Karpas-422 (cell line): Measurements from ENCODE around the gene ATP9A. TPM values are rescaled to one million over a fixed set of nuclear protein-coding genes. Genes with fewer than 3 reads are reported as not detected.
"Not testable (repeated sequence)": the region's sequence is repeated elsewhere in the genome, so short reads cannot be mapped to it uniquely, and the experiment has no call there.

Experiments used
- DNase-seq: peaks from one replicate; pipeline ENCODE4 v3.0.0-alpha.2; 2015
- H2AFZ ChIP-seq: fragments of 200-600 bp; sonication (generic); 2 replicates; pipeline ENCODE4 v1.6.1; 2014; ENCODE audit warnings: antibody characterized with exemption, low read length, mixed read lengths
- H3K27ac ChIP-seq: fragments of 200-600 bp; sonication (generic); 2 replicates; pipeline ENCODE4 v1.5.1; 2014; ENCODE audit warnings: mild to moderate bottlenecking, low read length, moderate library complexity
- H3K27me3 ChIP-seq: fragments of 200-600 bp; sonication (generic); 2 replicates; pipeline ENCODE4 v1.6.1; 2014; ENCODE audit warnings: low read length, mixed read lengths
- H3K36me3 ChIP-seq: fragments of 200-600 bp; sonication (generic); 2 replicates; pipeline ENCODE4 v1.6.1; 2014; ENCODE audit warnings: low read length, mixed read lengths; ENCODE audit not compliant: insufficient read depth
- H3K4me1 ChIP-seq: fragments of 200-600 bp; sonication (generic); 2 replicates; pipeline ENCODE4 v1.6.1; 2014; ENCODE audit warnings: mild to moderate bottlenecking, low read length, mixed read lengths
- H3K4me2 ChIP-seq: fragments of 200-600 bp; sonication (generic); 2 replicates; pipeline ENCODE4 v1.6.1; 2014; ENCODE audit warnings: low read length, low read depth, mild to moderate bottlenecking; ENCODE audit not compliant: poor library complexity, severe bottlenecking
- H3K4me3 ChIP-seq: fragments of 200-600 bp; sonication (generic); 2 replicates; pipeline ENCODE4 v1.5.1; 2014; ENCODE audit warnings: mild to moderate bottlenecking, antibody characterized with exemption, low read length, mixed read lengths
- H3K79me2 ChIP-seq: fragments of 200-600 bp; sonication (generic); 2 replicates; pipeline ENCODE4 v1.6.1; 2014; ENCODE audit warnings: mild to moderate bottlenecking, low read length, mixed read lengths
- H3K9ac ChIP-seq: fragments of 200-600 bp; sonication (generic); 2 replicates; pipeline ENCODE4 v1.6.0; 2014; ENCODE audit warnings: low read length
- H3K9me2 ChIP-seq: fragments of 200-600 bp; sonication (generic), shearing (Covaris generic); replicated peaks from 2 replicates; pipeline ENCODE4 v1.6.0; 2014; ENCODE audit warnings: mild to moderate bottlenecking, low read length, moderate library complexity; ENCODE audit not compliant: insufficient read depth
- H3K9me3 ChIP-seq: fragments of 300-700, 200-600 bp; sonication (generic); 2 replicates; pipeline ENCODE4 v1.6.1; 2014; ENCODE audit warnings: low read length, mixed read lengths
- H4K20me1 ChIP-seq: fragments of 200-600 bp; sonication (generic); 2 replicates; pipeline ENCODE4 v1.6.1; 2014; ENCODE audit warnings: mild to moderate bottlenecking, antibody characterized with exemption, low read length, low read depth; ENCODE audit not compliant: insufficient read depth
- total RNA-seq: library from RNA; depleted of rRNA; stranded (reverse); fragments of >200 nt; shearing (Covaris generic); gene quantifications from 2 replicates; pipeline ENCODE4 v1.2.3, GENCODE V29; 2014; ENCODE audit warnings: low replicate concordance

The ATP9A gene
- total RNA-seq, 1 experiment from 2014 or later: 0.19 TPM

- H3K36me3 ChIP-seq: no peaks in the 10 kb centered on the region
- H3K9me3 ChIP-seq: no peaks in the 10 kb centered on the region
- no peaks in the 10 kb centered on the region for H3K79me2 ChIP-seq
- no peak for DNase-seq
- peaks cover 3% of the 10 kb centered on the region for H3K4me1 ChIP-seq
- no peak overlapping the region for H3K4me2 ChIP-seq
- H2AFZ ChIP-seq: no peak overlapping the region
- no peak overlapping the region for H3K27ac ChIP-seq
- H4K20me1 ChIP-seq: no peaks in the 10 kb centered on the region
- no peaks in the 10 kb centered on the region for H3K27me3 ChIP-seq
- H3K4me3 ChIP-seq: no peak overlapping the region
- H3K9me2 ChIP-seq: no peaks in the 10 kb centered on the region
- H3K9ac ChIP-seq: no peak overlapping the region
Measured at GRCh38 chr20:51647674-51648570, 120.3 kb downstream of the ATP9A start.

- H3K4me2 ChIP-seq, H3K36me3 ChIP-seq, H3K4me1 ChIP-seq, DNase-seq, H2AFZ ChIP-seq, H3K9me3 ChIP-seq, H3K9ac ChIP-seq, H3K27ac ChIP-seq, H3K4me3 ChIP-seq, H3K27me3 ChIP-seq, H3K79me2 ChIP-seq, H4K20me1 ChIP-seq, H3K9me2 ChIP-seq: not testable (repeated sequence)
Measured at GRCh38 chr20:51643810-51644209, 124.4 kb downstream of the ATP9A start.

DNA sequence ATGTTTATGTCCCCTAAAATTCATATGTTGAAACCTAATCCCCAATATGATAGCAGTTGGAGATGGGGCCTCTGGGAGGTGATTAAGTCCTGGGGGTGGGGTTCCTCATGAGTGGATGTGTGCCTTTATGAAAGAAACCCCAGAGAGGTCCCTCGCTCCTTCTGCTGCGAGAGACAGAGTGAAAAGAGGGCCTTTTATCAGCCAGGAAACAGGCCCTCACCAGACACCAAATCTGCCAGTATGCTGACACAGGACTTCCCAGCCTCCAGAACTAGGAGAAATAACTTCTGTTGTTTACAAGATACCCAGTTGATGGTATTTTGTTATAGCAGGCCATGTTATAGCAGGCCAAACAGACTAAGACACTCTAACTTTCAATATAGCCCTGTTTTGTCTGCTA lies 124.8 kb downstream of the ATP9A start:
- Histone ChIP-seq H3K27ac (no peak overlapping the region), H2AFZ (no peak overlapping the region), H3K4me2 (no peak overlapping the region), H3K4me3 (no peak overlapping the region), H4K20me1 (no peaks in the 10 kb centered on the region), H3K9ac (no peak overlapping the region), H3K79me2 (no peaks in the 10 kb centered on the region), H3K9me2 (no peaks in the 10 kb centered on the region), H3K4me1 (no peaks in the 10 kb centered on the region; the same call in 1 of the 2 replicates), H3K36me3 (no peaks in the 10 kb centered on the region), H3K9me3 (no peaks in the 10 kb centered on the region), H3K27me3 (no peaks in the 10 kb centered on the region)
- no peak for DNase-seq

- no peak overlapping the region for H3K4me2 ChIP-seq
- no peak overlapping the region for H3K9ac ChIP-seq
- no peak overlapping the region for H3K27ac ChIP-seq
- H3K79me2 ChIP-seq: no peaks in the 10 kb centered on the region
- no peaks in the 10 kb centered on the region for H3K9me2 ChIP-seq
- no peaks in the 10 kb centered on the region for H4K20me1 ChIP-seq
- no peaks in the 10 kb centered on the region for H3K9me3 ChIP-seq
- no peaks in the 10 kb centered on the region for H3K27me3 ChIP-seq
- no peak overlapping the region for H2AFZ ChIP-seq
- no peaks in the 10 kb centered on the region for H3K36me3 ChIP-seq
- H3K4me1 ChIP-seq: no peaks in the 10 kb centered on the region; the same call in 1 of the 2 replicates
- no peak for DNase-seq
- no peak overlapping the region for H3K4me3 ChIP-seq
Measured at GRCh38 chr20:51641866-51642265, 126.3 kb downstream of the ATP9A start.

GRCh38 chr20:51640743-51641142 lies 127.4 kb downstream of the ATP9A start:
- Histone ChIP-seq H3K79me2 (no peaks in the 10 kb centered on the region), H4K20me1 (no peaks in the 10 kb centered on the region), H3K9me3 (no peaks in the 10 kb centered on the region), H3K36me3 (no peaks in the 10 kb centered on the region), H3K4me3 (no peak overlapping the region), H3K9ac (no peak overlapping the region), H3K4me1 (no peaks in the 10 kb centered on the region; the same call in 1 of the 2 replicates), H3K27ac (no peak overlapping the region), H3K27me3 (no peaks in the 10 kb centered on the region), H3K9me2 (no peaks in the 10 kb centered on the region), H3K4me2 (no peak overlapping the region), H2AFZ (no peak overlapping the region)
- DNase-seq: no peak

GRCh38 chr20:51639206-51639832 lies 128.9 kb downstream of the ATP9A start:
- no peaks in the 10 kb centered on the region; the same call in 1 of the 2 replicates for H3K4me1 ChIP-seq
- no peak overlapping the region for H3K9ac ChIP-seq
- H3K27ac ChIP-seq: no peak overlapping the region
- H3K36me3 ChIP-seq: no peaks in the 10 kb centered on the region
- H3K79me2 ChIP-seq: no peaks in the 10 kb centered on the region
- H3K27me3 ChIP-seq: no peaks in the 10 kb centered on the region
- no peaks in the 10 kb centered on the region for H3K9me2 ChIP-seq
- peak; percentile 82 for DNase-seq
- no peaks in the 10 kb centered on the region for H3K9me3 ChIP-seq
- no peak overlapping the region for H2AFZ ChIP-seq
- H4K20me1 ChIP-seq: no peaks in the 10 kb centered on the region
- no peak overlapping the region for H3K4me3 ChIP-seq
- H3K4me2 ChIP-seq: no peak overlapping the region

DNA sequence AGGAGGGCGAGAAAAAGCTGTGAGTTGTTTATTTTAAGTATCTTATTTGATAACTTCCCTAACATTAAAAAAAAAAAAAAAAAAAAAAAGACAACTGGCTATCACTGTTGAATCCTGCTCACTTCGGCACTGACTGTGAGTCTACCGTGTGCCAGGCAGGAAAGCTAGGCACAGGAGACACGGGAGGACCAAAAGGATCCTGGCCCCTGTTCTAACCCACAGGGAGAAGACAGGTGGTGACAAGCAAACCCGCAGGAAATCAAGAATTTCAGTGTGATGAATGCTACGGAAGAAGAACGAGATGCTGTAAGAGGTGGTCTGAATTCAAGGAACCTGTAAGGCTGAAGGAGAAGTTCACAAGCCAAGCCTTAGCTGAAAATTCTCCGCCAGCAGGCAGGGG lies 130.9 kb downstream of the ATP9A start:
- H4K20me1 ChIP-seq: no peaks in the 10 kb centered on the region
- H3K36me3 ChIP-seq: no peaks in the 10 kb centered on the region
- H3K4me2 ChIP-seq: no peak overlapping the region
- no peak overlapping the region for H2AFZ ChIP-seq
- no peaks in the 10 kb centered on the region for H3K27me3 ChIP-seq
- no peak overlapping the region for H3K4me3 ChIP-seq
- no peaks in the 10 kb centered on the region for H3K79me2 ChIP-seq
- H3K27ac ChIP-seq: no peak overlapping the region
- DNase-seq: no peak
- no peaks in the 10 kb centered on the region; the same call in 1 of the 2 replicates for H3K4me1 ChIP-seq
- no peaks in the 10 kb centered on the region for H3K9me2 ChIP-seq
- no peaks in the 10 kb centered on the region for H3K9me3 ChIP-seq
- H3K9ac ChIP-seq: no peak overlapping the region

- Histone ChIP-seq H3K4me2 (no peak overlapping the region), H3K36me3 (no peaks in the 10 kb centered on the region), H3K27me3 (peaks cover 4% of the 10 kb centered on the region; the same call in 1 of the 2 replicates), H2AFZ (no peak overlapping the region), H3K9ac (no peak overlapping the region), H3K4me3 (no peak overlapping the region), H3K9me2 (no peaks in the 10 kb centered on the region), H3K27ac (no peak overlapping the region), H3K79me2 (no peaks in the 10 kb centered on the region), H3K9me3 (no peaks in the 10 kb centered on the region), H3K4me1 (no peaks in the 10 kb centered on the region; the same call in 1 of the 2 replicates), H4K20me1 (no peaks in the 10 kb centered on the region)
- DNase-seq: no peak
Measured at GRCh38 chr20:51636123-51636522, 132.1 kb downstream of the ATP9A start.
